HepG2 (cell line): ENCODE measurements around the gene HYLS1. TPM values are rescaled to one million over a fixed set of nuclear protein-coding genes. Genes with fewer than 3 reads are reported as not detected.

ENCODE experiments used
- CAMTA2 ChIP-seq: sonication (generic); formaldehyde crosslinking; IDR thresholded peaks from 2 replicates; pipeline ENCODE4 v1.4.0; 2020; ENCODE audit warnings: mild to moderate bottlenecking, missing genetic modification reagents, borderline replicate concordance
- FOXA1 ChIP-seq, 2 experiments: fragments of 450-650 bp in 1 of 2; sonication (generic) in 1 of 2; formaldehyde crosslinking in 1 of 2; IDR thresholded peaks; 2 replicates each; pipeline versions ENCODE4 v1.4.0 to v1.6.1; 2016 to 2020; ENCODE audit warnings: missing genetic modification reagents in 1 of 2
- GABPB1 ChIP-seq: IDR thresholded peaks from 2 replicates; pipeline ENCODE4 v1.6.1; 2016; ENCODE audit warnings: mild to moderate bottlenecking, missing genetic modification reagents, moderate library complexity, missing compliant biosample characterization
- GTF3A ChIP-seq: sonication (generic); formaldehyde crosslinking; conservative IDR thresholded peaks from 2 replicates; pipeline ENCODE4 v1.4.0; 2020; ENCODE audit warnings: mild to moderate bottlenecking, missing genetic modification reagents
- KDM5A ChIP-seq: fragments of 200-600 bp; sonication (generic); IDR thresholded peaks from 2 replicates; pipeline ENCODE4 v1.7.0; 2018; ENCODE audit warnings: antibody characterized with exemption, mild to moderate bottlenecking, low read length, borderline replicate concordance
- KLF6 ChIP-seq: IDR thresholded peaks from 2 replicates; pipeline ENCODE4 v1.8.0; 2016; ENCODE audit warnings: missing biosample characterization, missing genetic modification reagents
- MAF1 ChIP-seq: sonication (generic); formaldehyde crosslinking; IDR thresholded peaks from 2 replicates; pipeline ENCODE4 v1.5.0; 2020; ENCODE audit warnings: missing genetic modification reagents, borderline replicate concordance
- MIER2 ChIP-seq: IDR thresholded peaks from 2 replicates; pipeline ENCODE4 v1.6.1; 2016; ENCODE audit warnings: missing biosample characterization, missing genetic modification reagents
- MXI1 ChIP-seq: IDR thresholded peaks from 3 replicates; pipeline ENCODE4 v1.6.1; 2012; ENCODE audit warnings: low read depth, low read length, inconsistent platforms, borderline replicate concordance
- PHF8 ChIP-seq: sonication (generic); formaldehyde crosslinking; IDR thresholded peaks from 2 replicates; pipeline ENCODE4 v1.5.0; 2020; ENCODE audit warnings: missing genetic modification reagents
- SAP130 ChIP-seq: IDR thresholded peaks from 2 replicates; pipeline ENCODE4 v1.6.1; 2016; ENCODE audit warnings: low read depth
- SETDB1 ChIP-seq: sonication (generic); formaldehyde crosslinking; IDR thresholded peaks from 2 replicates; pipeline ENCODE4 v1.5.1; 2020; ENCODE audit warnings: missing genetic modification reagents, mild to moderate bottlenecking, borderline replicate concordance
- SPEN ChIP-seq: sonication (generic); formaldehyde crosslinking; IDR thresholded peaks from 2 replicates; pipeline ENCODE4 v1.5.1; 2020; ENCODE audit warnings: low read depth, mild to moderate bottlenecking, missing genetic modification reagents
- TAF1 ChIP-seq: sonication (generic); formaldehyde crosslinking; IDR thresholded peaks from 2 replicates; pipeline ENCODE4 v1.4.0; 2020; ENCODE audit warnings: missing genetic modification reagents
- XRCC5 ChIP-seq: fragments of 200-400 bp; formaldehyde crosslinking; optimal IDR thresholded peaks from 2 replicates; pipeline ENCODE3; 2017; ENCODE audit warnings: mild to moderate bottlenecking, low read length
- YEATS2 ChIP-seq: sonication (generic); formaldehyde crosslinking; IDR thresholded peaks from 2 replicates; pipeline ENCODE4 v1.4.0; 2020; ENCODE audit warnings: missing genetic modification reagents, borderline replicate concordance
- ZBTB21 ChIP-seq: sonication (generic); formaldehyde crosslinking; IDR thresholded peaks from 2 replicates; pipeline ENCODE4 v1.4.0; 2020; ENCODE audit warnings: missing genetic modification reagents
- ZNF124 ChIP-seq: sonication (generic); formaldehyde crosslinking; IDR thresholded peaks from 2 replicates; pipeline ENCODE4 v1.4.0; 2020; ENCODE audit warnings: missing genetic modification reagents
- ZNF3 ChIP-seq: IDR thresholded peaks from 2 replicates; pipeline ENCODE4 v1.7.0; 2017; ENCODE audit warnings: inconsistent platforms
- ZNF337 ChIP-seq: sonication (generic); formaldehyde crosslinking; IDR thresholded peaks from 2 replicates; pipeline ENCODE4 v1.5.1; 2020; ENCODE audit warnings: missing genetic modification reagents, low read depth, mild to moderate bottlenecking, borderline replicate concordance
- ZNF441 ChIP-seq: sonication (generic); formaldehyde crosslinking; IDR thresholded peaks from 2 replicates; pipeline ENCODE4 v1.7.0; 2021; ENCODE audit warnings: missing genetic modification reagents, borderline replicate concordance
- ZSCAN21 ChIP-seq: sonication (generic); formaldehyde crosslinking; IDR thresholded peaks from 2 replicates; pipeline ENCODE4 v1.8.0; 2022; ENCODE audit warnings: mild to moderate bottlenecking, missing genetic modification reagents, moderate library complexity, borderline replicate concordance
- ZSCAN25 ChIP-seq: sonication (generic); formaldehyde crosslinking; IDR thresholded peaks from 2 replicates; pipeline ENCODE4 v1.8.0; 2022; ENCODE audit warnings: mild to moderate bottlenecking, missing genetic modification reagents
- polyA plus RNA-seq, 8 experiments: library from polyadenylated mRNA; depleted of rRNA in 3 of 8; stranded (reverse) in 7 of 8; unstranded in 1 of 8; fragments of >200 nt; fragmentation: Illumina TruSeq in 4 of 8; extraction: Trizol in 4 of 8; gene quantifications; 2 replicates each; pipeline versions ENCODE4 v1.2.1 to v1.2.3, GENCODE V29; 2011 to 2016; ENCODE audit warnings: low read depth in 4 of 8, missing spikeins in 1 of 8, mixed read lengths in 1 of 8; ENCODE audit not compliant: insufficient read depth in 1 of 8
- total RNA-seq, 5 experiments: library from RNA; depleted of rRNA; stranded (reverse); fragments of >200 nt; fragmentation: Illumina TruSeq; extraction: Trizol; gene quantifications; 2 replicates each; pipeline ENCODE4 v1.2.3, GENCODE V29; 2016; ENCODE audit warnings: low read depth in 1 of 5
- TF ChIP-seq, protein P1 (sequence below): sonication (generic); formaldehyde crosslinking; conservative IDR thresholded peaks from 2 replicates; pipeline ENCODE4 v1.4.0; 2020; ENCODE audit warnings: missing genetic modification reagents
- TF ChIP-seq, protein P2 (sequence below), 2 experiments: sonication (generic) in 1 of 2; formaldehyde crosslinking in 1 of 2; IDR thresholded peaks; 2 replicates each; pipeline versions ENCODE4 v1.4.0 to v1.6.1; 2018 to 2020; ENCODE audit warnings: missing genetic modification reagents in 2 of 2, borderline replicate concordance in 1 of 2, low read depth in 1 of 2, mild to moderate bottlenecking in 1 of 2, missing biosample characterization in 1 of 2
- TF ChIP-seq, protein P3 (sequence below): IDR thresholded peaks from 2 replicates; pipeline ENCODE4 v1.6.1; 2012; ENCODE audit warnings: inconsistent platforms

Gene HYLS1
- total and polyA plus RNA-seq, 2 of the 13 experiments (the other 11 are each of a cell fraction or from before 2014, with no cell fraction given), result 1.3 to 3.8 TPM

GRCh38 chr11:125902927-125903710 is 15.7 kb downstream of the HYLS1 start, which contains the start of gene PUS3 (continued):
- TF ChIP-seq ZNF124 (peak; percentile 47; the same call in 1 of the 2 replicates), ZNF3 (CRISPR knock-in tag) (no peak), SAP130 (peak; percentile 93), ZSCAN25 (CRISPR knock-in tag) (peak; percentile 33; the same call in 1 of the 2 replicates), MIER2 (peak; percentile 94), XRCC5 (peak; percentile 25), YEATS2 (peak; percentile 82; the same call in 1 of the 2 replicates), FOXA1 (IDR thresholded peaks at IDR 0.05) (no peak), FOXA1 (CRISPR knock-in tag; IDR thresholded peaks at IDR 0.05) (no peak), PHF8 (CRISPR knock-in tag) (peak; percentile 68), GABPB1 (CRISPR knock-in tag) (peak; percentile 93), CAMTA2 (no peak), GTF3A (no peak), ZSCAN21 (no peak; the same call in 1 of the 2 replicates), ZNF337 (CRISPR knock-in tag) (no peak), KLF6 (CRISPR knock-in tag) (no peak), TAF1 (CRISPR knock-in tag) (peak; percentile 59; the same call in 1 of the 2 replicates), ZBTB21 (CRISPR knock-in tag) (peak; percentile 72), SPEN (peak; percentile 49; the same call in 1 of the 2 replicates), SETDB1 (CRISPR knock-in tag) (no peak), MAF1 (CRISPR knock-in tag) (0 out of 2 replicates have a peak, but pooled peaks have one; percentile 21), ZNF441 (CRISPR knock-in tag) (0 out of 2 replicates have a peak, but pooled peaks have one; percentile 23), KDM5A (0 out of 2 replicates have a peak, but pooled peaks have one; percentile 27), MXI1 (peak; percentile 76; the same call in 2 of the 3 replicates)
- TF ChIP-seq, protein P1, sequence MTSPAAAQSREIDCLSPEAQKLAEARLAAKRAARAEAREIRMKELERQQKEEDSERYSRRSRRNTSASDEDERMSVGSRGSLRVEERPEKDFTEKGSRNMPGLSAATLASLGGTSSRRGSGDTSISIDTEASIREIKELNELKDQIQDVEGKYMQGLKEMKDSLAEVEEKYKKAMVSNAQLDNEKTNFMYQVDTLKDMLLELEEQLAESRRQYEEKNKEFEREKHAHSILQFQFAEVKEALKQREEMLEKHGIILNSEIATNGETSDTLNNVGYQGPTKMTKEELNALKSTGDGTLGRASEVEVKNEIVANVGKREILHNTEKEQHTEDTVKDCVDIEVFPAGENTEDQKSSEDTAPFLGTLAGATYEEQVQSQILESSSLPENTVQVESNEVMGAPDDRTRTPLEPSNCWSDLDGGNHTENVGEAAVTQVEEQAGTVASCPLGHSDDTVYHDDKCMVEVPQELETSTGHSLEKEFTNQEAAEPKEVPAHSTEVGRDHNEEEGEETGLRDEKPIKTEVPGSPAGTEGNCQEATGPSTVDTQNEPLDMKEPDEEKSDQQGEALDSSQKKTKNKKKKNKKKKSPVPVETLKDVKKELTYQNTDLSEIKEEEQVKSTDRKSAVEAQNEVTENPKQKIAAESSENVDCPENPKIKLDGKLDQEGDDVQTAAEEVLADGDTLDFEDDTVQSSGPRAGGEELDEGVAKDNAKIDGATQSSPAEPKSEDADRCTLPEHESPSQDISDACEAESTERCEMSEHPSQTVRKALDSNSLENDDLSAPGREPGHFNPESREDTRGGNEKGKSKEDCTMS (CRISPR knock-in tag), result no peak
- TF ChIP-seq, protein P2, sequence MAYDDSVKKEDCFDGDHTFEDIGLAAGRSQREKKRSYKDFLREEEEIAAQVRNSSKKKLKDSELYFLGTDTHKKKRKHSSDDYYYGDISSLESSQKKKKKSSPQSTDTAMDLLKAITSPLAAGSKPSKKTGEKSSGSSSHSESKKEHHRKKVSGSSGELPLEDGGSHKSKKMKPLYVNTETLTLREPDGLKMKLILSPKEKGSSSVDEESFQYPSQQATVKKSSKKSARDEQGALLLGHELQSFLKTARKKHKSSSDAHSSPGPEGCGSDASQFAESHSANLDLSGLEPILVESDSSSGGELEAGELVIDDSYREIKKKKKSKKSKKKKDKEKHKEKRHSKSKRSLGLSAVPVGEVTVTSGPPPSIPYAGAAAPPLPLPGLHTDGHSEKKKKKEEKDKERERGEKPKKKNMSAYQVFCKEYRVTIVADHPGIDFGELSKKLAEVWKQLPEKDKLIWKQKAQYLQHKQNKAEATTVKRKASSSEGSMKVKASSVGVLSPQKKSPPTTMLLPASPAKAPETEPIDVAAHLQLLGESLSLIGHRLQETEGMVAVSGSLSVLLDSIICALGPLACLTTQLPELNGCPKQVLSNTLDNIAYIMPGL (CRISPR knock-in tag; IDR thresholded peaks at IDR 0.05; ENCODE audit: borderline replicate concordance in 1 of 2, low read depth in 1 of 2), result peak in 1 of 2 experiments; percentile 50; a peak in 2 of 4 replicates
- TF ChIP-seq, protein P3, sequence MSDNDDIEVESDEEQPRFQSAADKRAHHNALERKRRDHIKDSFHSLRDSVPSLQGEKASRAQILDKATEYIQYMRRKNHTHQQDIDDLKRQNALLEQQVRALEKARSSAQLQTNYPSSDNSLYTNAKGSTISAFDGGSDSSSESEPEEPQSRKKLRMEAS, result peak; percentile 36; the same call in 1 of the 2 replicates
